Erythroblast (primary cell): ENCODE measurements around the gene TSBP1.
A peak's percentile ranks its signal among the peaks of the same experiment; 100 is the strongest.
"Not testable (repeated sequence)": the region's sequence is repeated elsewhere in the genome, so short reads cannot be mapped to it uniquely, and the experiment has no call there.

Source experiments
- DNase-seq, 2 experiments: peaks; one replicate each; lab custom pipeline; 2025; lab: John Stamatoyannopoulos, UW
- GATA1 ChIP-seq: IDR thresholded peaks from 2 replicates; pipeline ENCODE4 v1.6.1; 2011; ENCODE audit warnings: low read depth, mild to moderate bottlenecking, control low read depth, low read length, moderate library complexity
- POLR2A ChIP-seq: IDR thresholded peaks from 2 replicates; pipeline ENCODE4 v1.6.1; 2011; ENCODE audit warnings: mild to moderate bottlenecking, low read length

Gene TSBP1

GRCh38 chr6:32396028-32396427 lies 24.3 kb upstream of the TSBP1 start:
- TF ChIP-seq GATA1 (no peak), POLR2A (no peak)
- DNase-seq: no peak

- TF ChIP-seq POLR2A (no peak), GATA1 (no peak)
- peak in 1 of 2 experiments; percentile 8 for DNase-seq
Measured at GRCh38 chr6:32393665-32394420, 22.1 kb upstream of the TSBP1 start.

- no peak for DNase-seq
Measured at GRCh38 chr6:32391505-32391904, 19.8 kb upstream of the TSBP1 start.

GRCh38 chr6:32387589-32388340 lies 16.1 kb upstream of the TSBP1 start:
- DNase-seq: no peak
- TF ChIP-seq GATA1: no peak
- no peak for TF ChIP-seq POLR2A

More at GRCh38 chr6:32391505-32391904, 19.8 kb upstream of the TSBP1 start:
- TF ChIP-seq GATA1 (no peak), POLR2A (no peak)

- DNase-seq: no peak
- no peak for TF ChIP-seq GATA1
- no peak for TF ChIP-seq POLR2A
Measured at GRCh38 chr6:32386040-32386439, 14.3 kb upstream of the TSBP1 start.

GRCh38 chr6:32382757-32383420 lies 11.2 kb upstream of the TSBP1 start:
- no peak for TF ChIP-seq GATA1
- no peak for TF ChIP-seq POLR2A
- DNase-seq: no peak

- TF ChIP-seq POLR2A (no peak), GATA1 (no peak)
- DNase-seq: no peak
Measured at GRCh38 chr6:32379545-32379944, 7.8 kb upstream of the TSBP1 start.

GRCh38 chr6:32375739-32376529 lies 4.2 kb upstream of the TSBP1 start:
- DNase-seq: no peak
- no peak for TF ChIP-seq POLR2A
- no peak for TF ChIP-seq GATA1

GRCh38 chr6:32371229-32371628 lies 474 bp downstream of the TSBP1 start:
- no peak for DNase-seq
- TF ChIP-seq POLR2A: no peak

- DNase-seq: no peak
- TF ChIP-seq GATA1: no peak
- no peak for TF ChIP-seq POLR2A
Measured at GRCh38 chr6:32370505-32370904, 1.2 kb downstream of the TSBP1 start.

GRCh38 chr6:32369660-32370059 lies 2.0 kb downstream of the TSBP1 start:
- DNase-seq: no peak
- TF ChIP-seq POLR2A (no peak), GATA1 (no peak)

GRCh38 chr6:32367644-32368043 lies 4.1 kb downstream of the TSBP1 start:
- TF ChIP-seq POLR2A (no peak), GATA1 (no peak)
- DNase-seq: no peak

GRCh38 chr6:32359225-32359624 lies 12.5 kb downstream of the TSBP1 start:
- DNase-seq: not testable (repeated sequence)

GRCh38 chr6:32358548-32358947 lies 13.2 kb downstream of the TSBP1 start:
- DNase-seq: not testable (repeated sequence)
